ENCODE measurements around the gene FAT4. TPM values are rescaled to one million over a fixed set of nuclear protein-coding genes. Genes with fewer than 3 reads are reported as not detected.

Gene FAT4
- total and polyA plus RNA-seq, 9 of the 15 experiments (the other 6 are each of a cell fraction or from before 2014, with no cell fraction given), result 0.01 TPM; not detected in 8

GRCh38 chr4:125313497-125313896 lies 1.3 kb upstream of the FAT4 start:
- H2AFZ ChIP-seq (ENCODE audit: low read depth, low read length), result no peak overlapping the region
- in situ Hi-C loops (cut with MboI), result loop anchor here (25.0 kb wide), 1 partner anchor 424 kb away; no protein-coding TSS in a partner anchor
- H3K4me2 ChIP-seq (ENCODE audit: insufficient read depth, low read length), result no peak overlapping the region
- FAIRE-seq (peak; percentile 96), DNase-seq (ENCODE audit: extremely low read depth in 1 of 4, low spot score in 3 of 4) (peak; percentile 50 to 72 (median 61)), ATAC-seq (peak; percentile 86)
- no peaks in the 10 kb centered on the region for H4K20me1 ChIP-seq (replicated peaks; ENCODE audit: control insufficient read depth, insufficient read depth, low read length)
- CTCF ChIA-PET (ENCODE audit: low intra/inter-chr PET ratio), result interaction anchor here (0.5 to 1.7 kb wide), 3 partner anchors 20 to 1320 kb away, joined by 3 to 6 read pairs (median 3); no protein-coding TSS in a partner anchor
- no peaks in the 10 kb centered on the region for H3K79me2 ChIP-seq (ENCODE audit: control insufficient read depth, insufficient read depth, low read length)
- no peaks in the 10 kb centered on the region for H3K9me1 ChIP-seq (ENCODE audit: control insufficient read depth, insufficient read depth, low read length)
- H3K9ac ChIP-seq (ENCODE audit: insufficient read depth in 1 of 2, low read depth in 2 of 2, low read length in 2 of 2), result no peak overlapping the region
- no peak overlapping the region for H3K4me3 ChIP-seq
- no peaks in the 10 kb centered on the region for H3K9me3 ChIP-seq (replicated peaks; ENCODE audit: control insufficient read depth, insufficient read depth, low read depth, low read length)
- POLR2A ChIA-PET, result interaction anchor here (0.7 kb wide), 1 partner anchor 29 kb away, joined by 3 read pairs; no protein-coding TSS in a partner anchor
- H3K27me3 ChIP-seq (ENCODE audit: control insufficient read depth in 2 of 2, insufficient read depth in 2 of 2, low read length in 2 of 2), result peaks cover 0 to 13% of the 10 kb centered on the region in 2 experiments; a peak in 2 of 5 replicates
- H3K27ac ChIP-seq (ENCODE audit: extremely low read depth, low read depth, low read length), result no peak overlapping the region
- H3K36me3 ChIP-seq (ENCODE audit: control insufficient read depth, insufficient read depth, low read length), result no peaks in the 10 kb centered on the region
- BruUV-seq (replicated peaks), result no TSS peak
- intact Hi-C loops (cut with micrococcal nuclease), result loop anchor here (1.0 to 10.0 kb wide), 4 partner anchors 429 to 1083 kb away; no protein-coding TSS in a partner anchor
- peaks cover 0 to 24% of the 10 kb centered on the region in 2 experiments; a peak in 2 of 5 replicates for H3K4me1 ChIP-seq (replicated peaks in 1 of 2; ENCODE audit: control insufficient read depth in 2 of 2, insufficient read depth in 2 of 2, low read length in 2 of 2)
- 1% methylated on average over 7 of the region's 7 CpGs for WGBS (ENCODE audit: insufficient coverage, low coverage, missing lambda C conversion rate)
- TF ChIP-seq DEAF1 (CRISPR knock-in tag; IDR thresholded peaks at IDR 0.05), result peak; percentile 73
- no peak for TF ChIP-seq E2F4 (CRISPR knock-in tag; IDR thresholded peaks at IDR 0.05; ENCODE audit: low read depth)
- peak; percentile 66; the same call in 1 of the 2 replicates for TF ChIP-seq CC2D1A (IDR thresholded peaks at IDR 0.05)
- peak; percentile 68 to 85 (median 76) for TF ChIP-seq CTCF (IDR thresholded peaks at IDR 0.05 in 2 of 3, conservative IDR thresholded peaks at IDR 0.05 in 1 of 3; ENCODE audit: insufficient read depth in 2 of 3, low read depth in 1 of 3, low read length in 3 of 3)
- peak; percentile 82 for TF ChIP-seq CREM (IDR thresholded peaks at IDR 0.05; ENCODE audit: low read depth)
- no peak for TF ChIP-seq ZBTB17 (CRISPR knock-in tag; IDR thresholded peaks at IDR 0.05)
- TF ChIP-seq ARID2 (IDR thresholded peaks at IDR 0.05), result peak; percentile 73; the same call in 1 of the 2 replicates
- TF ChIP-seq ATF1 (CRISPR knock-in tag; IDR thresholded peaks at IDR 0.05), result no peak
- TF ChIP-seq ATF1 (tag; IDR thresholded peaks at IDR 0.05), result 0 out of 2 replicates have a peak, but pooled peaks have one; percentile 32
- no peak for TF ChIP-seq FOS (IDR thresholded peaks at IDR 0.05; ENCODE audit: extremely low read depth, insufficient read length)
- TF ChIP-seq RAD21 (CRISPR knock-in tag; conservative IDR thresholded peaks at IDR 0.05 in 1 of 2, IDR thresholded peaks at IDR 0.05 in 1 of 2), result peak; percentile 73 to 84
- TF ChIP-seq SMC3 (conservative IDR thresholded peaks at IDR 0.05; ENCODE audit: insufficient read depth, low read depth, low read length), result peak; percentile 74
